Endothelial cell of umbilical vein (primary cell): ENCODE data around the gene ZNF329. TPM values are rescaled to one million over a fixed set of nuclear protein-coding genes. Genes with fewer than 3 reads are reported as not detected.

Experiments used
- BruUV-seq: library from RNA; stranded (reverse); fragments of 400-500 nt; replicated peaks from 2 replicates; lab custom pipeline; 2021; lab: Mats Ljungman, UMichigan
- CTCF ChIA-PET: fragments of 300-600, 350-600 bp; sonication (Branson Sonifier 250); formaldehyde crosslinking; loops from one replicate; lab custom pipeline; 2021; ENCODE audit warnings: antibody characterized with exemption, inconsistent platforms; lab: Charles Lee
- POLR2A ChIA-PET: fragments of 300-600, 350-600 bp; sonication (Branson Sonifier 250); formaldehyde crosslinking; loops from one replicate; lab custom pipeline; 2021; ENCODE audit warnings: antibody characterized with exemption, inconsistent platforms; lab: Charles Lee
- DNase-seq: peaks from one replicate; pipeline ENCODE4 v3.0.0-alpha.2; 2011; ENCODE audit warnings: low read depth, low spot score
- FAIRE-seq: peaks from 2 replicates; lab custom pipeline; 2011; peaks lifted over from hg19 to GRCh38; lab: Jason Lieb, UNC
- H2AFZ ChIP-seq: 2 replicates; pipeline ENCODE4 v1.6.0; 2012; ENCODE audit warnings: low read depth, low read length, control low read depth, inconsistent platforms
- H3K27ac ChIP-seq: 2 replicates; pipeline ENCODE4 v1.5.1; 2011; ENCODE audit warnings: low read depth, mild to moderate bottlenecking, control low read depth, low read length, moderate library complexity; ENCODE audit not compliant: insufficient read depth
- H3K27me3 ChIP-seq, 2 experiments: 2 replicates each; pipeline versions ENCODE4 v1.6.0 to v1.6.1; 2011; ENCODE audit warnings: low read length in 2 of 2, mixed read lengths in 1 of 2; ENCODE audit not compliant: control insufficient read depth in 2 of 2, insufficient read depth in 2 of 2
- H3K36me3 ChIP-seq, 2 experiments: 2 replicates in 1 of 2; 3 replicates in 1 of 2; pipeline ENCODE4 v1.5.1; 2011; ENCODE audit warnings: low read length in 2 of 2, mild to moderate bottlenecking in 1 of 2, moderate library complexity in 1 of 2; ENCODE audit not compliant: control insufficient read depth in 2 of 2, insufficient read depth in 2 of 2; ENCODE audit errors: extremely low read depth in 1 of 2
- H3K4me1 ChIP-seq: 3 replicates; pipeline ENCODE4 v1.5.1; 2011; ENCODE audit warnings: mild to moderate bottlenecking, low read length; ENCODE audit not compliant: control insufficient read depth, insufficient read depth; ENCODE audit errors: extremely low read depth
- H3K4me2 ChIP-seq: 2 replicates; pipeline ENCODE4 v1.6.1; 2011; ENCODE audit warnings: low read length, control low read depth, mixed read lengths; ENCODE audit not compliant: insufficient read depth
- H3K4me3 ChIP-seq, 3 experiments: fragments of 200-600 bp in 1 of 3; sonication (generic), shearing (Covaris generic) in 1 of 3; replicated peaks in 1 of 3; 2 replicates each; pipeline ENCODE4 v1.5.1; 2011 to 2016; ENCODE audit warnings: control low read depth in 3 of 3, low read length in 3 of 3, mild to moderate bottlenecking in 2 of 3, inconsistent platforms in 1 of 3, low read depth in 1 of 3, moderate library complexity in 1 of 3; ENCODE audit not compliant: insufficient read depth in 1 of 3
- H3K79me2 ChIP-seq: 2 replicates; pipeline ENCODE4 v1.6.0; 2012; ENCODE audit warnings: low read length, inconsistent platforms; ENCODE audit not compliant: control insufficient read depth, insufficient read depth
- H3K9ac ChIP-seq: replicated peaks from 2 replicates; pipeline ENCODE3; 2011; ENCODE audit warnings: low read length, control low read depth; ENCODE audit not compliant: insufficient read depth; ENCODE audit errors: extremely low read depth
- H3K9me1 ChIP-seq: replicated peaks from 3 replicates; pipeline ENCODE4 v1.6.0; 2011; ENCODE audit warnings: mild to moderate bottlenecking, low read length; ENCODE audit not compliant: control insufficient read depth, insufficient read depth; ENCODE audit errors: extremely low read depth
- H3K9me3 ChIP-seq: replicated peaks from 2 replicates; pipeline ENCODE4 v1.5.1; 2012; ENCODE audit warnings: low read length, inconsistent platforms; ENCODE audit not compliant: control insufficient read depth, insufficient read depth
- H4K20me1 ChIP-seq: replicated peaks from 2 replicates; pipeline ENCODE3; 2011; ENCODE audit warnings: mild to moderate bottlenecking, low read length; ENCODE audit not compliant: control insufficient read depth, insufficient read depth; ENCODE audit errors: extremely low read depth
- EZH2 ChIP-seq: IDR thresholded peaks from 2 replicates; pipeline ENCODE4 v1.6.1; 2012; ENCODE audit warnings: borderline replicate concordance, low read depth, mild to moderate bottlenecking, moderate library complexity, low read length, inconsistent platforms; ENCODE audit not compliant: severe bottlenecking
- JUN ChIP-seq: IDR thresholded peaks from 2 replicates; pipeline ENCODE4 v1.6.1; 2011; ENCODE audit warnings: borderline replicate concordance, low read depth; ENCODE audit not compliant: insufficient read length, insufficient read depth
- MYC ChIP-seq: IDR thresholded peaks from one replicate; pipeline ENCODE4 v1.6.1; 2011; ENCODE audit warnings: mild to moderate bottlenecking, low read depth, low read length
- POLR2A ChIP-seq: IDR thresholded peaks from 2 replicates; pipeline ENCODE4 v1.6.1; 2012; ENCODE audit warnings: low read depth, mild to moderate bottlenecking, control low read depth, low read length
- dilution Hi-C: fragments of 300-500 bp; cut with MboI; formaldehyde crosslinking; loops from one replicate; pipeline ENCODE4 v1.15.0; 2019; ENCODE audit warnings: low sequenced_read_pairs; ENCODE audit not compliant: extremely low pct_ligation_motif_present
- intact Hi-C: fragments of 100-400 bp; cut with micrococcal nuclease; formaldehyde crosslinking; loops from one replicate; pipeline ENCODE4 v1.10.0; 2022
- polyA plus RNA-seq, 4 experiments: library from polyadenylated mRNA; depleted of rRNA in 3 of 4; stranded (reverse) in 3 of 4; unstranded in 1 of 4; fragments of >200 nt; gene quantifications; 2 replicates each; pipeline versions ENCODE4 v1.2.1 to v1.2.3, GENCODE V29; 2011 to 2012; ENCODE audit warnings: missing spikeins in 1 of 4
- total RNA-seq: library from RNA; stranded (reverse); gene quantifications from 2 replicates; pipeline ENCODE4 v1.2.3, GENCODE V29; 2021
- TF ChIP-seq, protein P1 (sequence below), 2 donors: IDR thresholded peaks; 1 replicate in 1 of 2; 2 replicates in 1 of 2; pipeline ENCODE4 v1.5.1; 2011; ENCODE audit warnings: low read length in 2 of 2, mild to moderate bottlenecking in 2 of 2, moderate library complexity in 2 of 2, control low read depth in 1 of 2, inconsistent platforms in 1 of 2, low read depth in 1 of 2; ENCODE audit not compliant: insufficient read depth in 1 of 2; ENCODE audit errors: extremely low read depth in 1 of 2

ZNF329 gene
- total and polyA plus RNA-seq, 2 donors (not counting 3 experiments of a cell fraction or from before 2014, with no cell fraction given), result 3.0 to 5.3 TPM

DNA sequence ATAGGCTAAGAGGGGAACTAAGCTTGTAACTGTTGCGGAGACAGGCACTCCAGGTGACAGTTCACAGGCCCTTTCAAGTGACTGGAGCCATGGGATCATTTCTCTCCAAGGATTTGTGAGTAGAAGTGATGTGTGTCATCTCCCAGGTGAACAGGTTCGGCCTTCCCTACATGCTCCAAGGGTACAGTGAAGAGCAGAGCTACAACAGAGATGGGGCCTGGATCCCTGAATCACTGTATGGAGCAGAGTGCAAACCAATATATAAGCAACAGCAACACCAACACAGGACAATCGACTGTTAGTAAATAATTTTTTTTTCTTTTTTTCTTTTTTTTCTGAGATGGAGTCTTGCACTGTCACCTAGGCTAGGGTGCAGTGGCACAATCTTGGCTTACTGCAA lies 67.6 kb downstream of the ZNF329 start:
- no TSS peak for BruUV-seq
- no peaks in the 10 kb centered on the region for H3K4me1 ChIP-seq
- intact Hi-C loops, result no loop called here
- H2AFZ ChIP-seq, result no peak overlapping the region
- CTCF ChIA-PET, result no interaction called here
- no peak overlapping the region for H3K4me3 ChIP-seq
- H4K20me1 ChIP-seq, result no peaks in the 10 kb centered on the region
- no peaks in the 10 kb centered on the region for H3K9me3 ChIP-seq
- POLR2A ChIA-PET, result no interaction called here
- no peak overlapping the region for H3K4me2 ChIP-seq
- DNase-seq (no peak), FAIRE-seq (no peak)
- H3K79me2 ChIP-seq, result no peaks in the 10 kb centered on the region
- no peaks in the 10 kb centered on the region for H3K9me1 ChIP-seq
- no peaks in the 10 kb centered on the region for H3K36me3 ChIP-seq
- H3K27me3 ChIP-seq, result no peaks in the 10 kb centered on the region
- H3K27ac ChIP-seq, result no peak overlapping the region
- TF ChIP-seq MYC, result no peak
- no peak for TF ChIP-seq POLR2A
- no peak for TF ChIP-seq JUN
- TF ChIP-seq, protein P1, sequence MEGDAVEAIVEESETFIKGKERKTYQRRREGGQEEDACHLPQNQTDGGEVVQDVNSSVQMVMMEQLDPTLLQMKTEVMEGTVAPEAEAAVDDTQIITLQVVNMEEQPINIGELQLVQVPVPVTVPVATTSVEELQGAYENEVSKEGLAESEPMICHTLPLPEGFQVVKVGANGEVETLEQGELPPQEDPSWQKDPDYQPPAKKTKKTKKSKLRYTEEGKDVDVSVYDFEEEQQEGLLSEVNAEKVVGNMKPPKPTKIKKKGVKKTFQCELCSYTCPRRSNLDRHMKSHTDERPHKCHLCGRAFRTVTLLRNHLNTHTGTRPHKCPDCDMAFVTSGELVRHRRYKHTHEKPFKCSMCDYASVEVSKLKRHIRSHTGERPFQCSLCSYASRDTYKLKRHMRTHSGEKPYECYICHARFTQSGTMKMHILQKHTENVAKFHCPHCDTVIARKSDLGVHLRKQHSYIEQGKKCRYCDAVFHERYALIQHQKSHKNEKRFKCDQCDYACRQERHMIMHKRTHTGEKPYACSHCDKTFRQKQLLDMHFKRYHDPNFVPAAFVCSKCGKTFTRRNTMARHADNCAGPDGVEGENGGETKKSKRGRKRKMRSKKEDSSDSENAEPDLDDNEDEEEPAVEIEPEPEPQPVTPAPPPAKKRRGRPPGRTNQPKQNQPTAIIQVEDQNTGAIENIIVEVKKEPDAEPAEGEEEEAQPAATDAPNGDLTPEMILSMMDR (IDR thresholded peaks at IDR 0.05; ENCODE audit: extremely low read depth in 1 of 2, insufficient read depth in 1 of 2, low read depth in 1 of 2, low read length in 2 of 2), result no peak
- no peak for TF ChIP-seq EZH2
- dilution Hi-C loops, result no loop called here
- H3K9ac ChIP-seq, result no peak overlapping the region

DNA sequence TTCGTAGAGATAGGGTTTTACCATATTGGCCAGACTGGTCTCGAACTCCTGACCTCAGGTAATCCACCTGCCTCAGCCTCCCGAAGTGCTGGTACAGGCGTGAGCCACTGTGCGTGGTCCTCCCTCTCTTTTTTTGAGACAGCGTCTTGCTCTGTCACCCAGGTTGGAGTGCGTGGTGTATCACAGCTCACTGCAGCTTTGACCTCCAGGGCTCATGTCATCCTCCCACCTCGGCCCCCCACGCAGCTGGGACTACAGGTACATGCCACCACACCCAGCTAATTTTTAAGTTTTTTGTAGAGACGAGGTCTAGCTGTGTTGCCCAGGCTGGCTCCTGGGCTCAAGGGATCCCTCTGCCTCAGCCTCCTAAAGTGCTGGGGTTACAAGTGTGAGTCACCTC lies 70.8 kb downstream of the ZNF329 start:
- no TSS peak for BruUV-seq
- FAIRE-seq (no peak), DNase-seq (no peak)
- Histone ChIP-seq H3K9me3 (no peaks in the 10 kb centered on the region), H2AFZ (no peak overlapping the region), H3K4me2 (no peak overlapping the region), H3K36me3 (no peaks in the 10 kb centered on the region), H3K27ac (no peak overlapping the region), H3K79me2 (no peaks in the 10 kb centered on the region), H3K9me1 (no peaks in the 10 kb centered on the region), H3K27me3 (no peaks in the 10 kb centered on the region), H3K4me3 (no peak overlapping the region), H3K4me1 (no peaks in the 10 kb centered on the region), H4K20me1 (no peaks in the 10 kb centered on the region), H3K9ac (no peak overlapping the region)
- dilution Hi-C loops, result no loop called here
- POLR2A ChIA-PET, result no interaction called here
- CTCF ChIA-PET, result no interaction called here
- intact Hi-C loops, result no loop called here
- no peak for TF ChIP-seq EZH2

Other genes starting within 250 kb of the ZNF329 start
- gene ZNF417, start 234.2 kb downstream of the ZNF329 start, total RNA-seq, result 10.6 and 17.8 TPM in 2 replicates
- gene ZNF417, start 234.2 kb downstream of the ZNF329 start, polyA plus RNA-seq, result 2.1 and 3.1 TPM in 2 replicates
- gene ZNF418, start 215.4 kb downstream of the ZNF329 start, total RNA-seq, result 3.5 and 5.4 TPM in 2 replicates
- 0.97 and 1.7 TPM in 2 replicates for gene ZNF418, start 215.4 kb downstream of the ZNF329 start, polyA plus RNA-seq
- gene ZNF256, start 203.1 kb downstream of the ZNF329 start, total RNA-seq, result 3.7 and 4.0 TPM in 2 replicates
- gene ZNF256, start 203.1 kb downstream of the ZNF329 start, polyA plus RNA-seq, result 1.5 and 1.9 TPM in 2 replicates
- 0.37 and 0.64 TPM in 2 replicates for gene C19orf18, start 176.3 kb downstream of the ZNF329 start, total RNA-seq
- 0.08 TPM in 1 of 2 replicates, not detected in the other for gene C19orf18, start 176.3 kb downstream of the ZNF329 start, polyA plus RNA-seq
- gene ZNF606, start 148.0 kb downstream of the ZNF329 start, total RNA-seq, result 7.8 and 10.8 TPM in 2 replicates
- gene ZNF606, start 148.0 kb downstream of the ZNF329 start, polyA plus RNA-seq, result 4.6 TPM in 2 replicates
- not detected in 2 replicates for gene ZSCAN1, start 116.8 kb downstream of the ZNF329 start, total RNA-seq
- 0.10 TPM in 1 of 2 replicates, not detected in the other for gene ZSCAN1, start 116.8 kb downstream of the ZNF329 start, polyA plus RNA-seq
- 0.14 and 1.2 TPM in 2 replicates for gene ZNF135, start 91.5 kb downstream of the ZNF329 start, total RNA-seq
- gene ZNF135, start 91.5 kb downstream of the ZNF329 start, polyA plus RNA-seq, result 1.5 TPM in 2 replicates
- gene ZSCAN18, start 52.6 kb downstream of the ZNF329 start, total RNA-seq, result 9.4 and 15.8 TPM in 2 replicates
- gene ZSCAN18, start 52.6 kb downstream of the ZNF329 start, polyA plus RNA-seq, result 17.3 and 19.5 TPM in 2 replicates
- 18.3 and 18.8 TPM in 2 replicates for gene ZNF274, start 32.3 kb upstream of the ZNF329 start, total RNA-seq
- 9.1 and 10.1 TPM in 2 replicates for gene ZNF274, start 32.3 kb upstream of the ZNF329 start, polyA plus RNA-seq
- gene ZNF544, start 78.1 kb upstream of the ZNF329 start, total RNA-seq, result 39.3 and 45.4 TPM in 2 replicates
- gene ZNF544, start 78.1 kb upstream of the ZNF329 start, polyA plus RNA-seq, result 33.4 and 36.1 TPM in 2 replicates
- gene ZNF8, start 128.2 kb upstream of the ZNF329 start, total RNA-seq, result 6.3 and 6.8 TPM in 2 replicates
- 3.7 and 4.0 TPM in 2 replicates for gene ZNF8, start 128.2 kb upstream of the ZNF329 start, polyA plus RNA-seq
- gene ERVK3-1, start 154.6 kb upstream of the ZNF329 start, total RNA-seq, result 25.8 and 28.4 TPM in 2 replicates
- gene ERVK3-1, start 154.6 kb upstream of the ZNF329 start, polyA plus RNA-seq, result 25.9 and 29.3 TPM in 2 replicates
- gene ZSCAN22, start 176.2 kb upstream of the ZNF329 start, total RNA-seq, result 3.6 and 3.7 TPM in 2 replicates
- 3.6 and 3.9 TPM in 2 replicates for gene ZSCAN22, start 176.2 kb upstream of the ZNF329 start, polyA plus RNA-seq
- 0.85 and 2.3 TPM in 2 replicates for gene A1BG, start 202.7 kb upstream of the ZNF329 start, total RNA-seq
- 3.7 and 6.2 TPM in 2 replicates for gene A1BG, start 202.7 kb upstream of the ZNF329 start, polyA plus RNA-seq
- gene ZNF497, start 212.0 kb upstream of the ZNF329 start, total RNA-seq, result 0.42 and 1.3 TPM in 2 replicates
- gene ZNF497, start 212.0 kb upstream of the ZNF329 start, polyA plus RNA-seq, result 0.40 and 0.62 TPM in 2 replicates
- gene ZNF837, start 230.2 kb upstream of the ZNF329 start, total RNA-seq, result 1.4 and 1.7 TPM in 2 replicates
- gene ZNF837, start 230.2 kb upstream of the ZNF329 start, polyA plus RNA-seq, result 1.6 and 2.8 TPM in 2 replicates
- 945 and 993 TPM in 2 replicates for gene RPS5, start 236.5 kb upstream of the ZNF329 start, total RNA-seq
- gene RPS5, start 236.5 kb upstream of the ZNF329 start, polyA plus RNA-seq, result 3,430 and 4,008 TPM in 2 replicates
- 0.58 TPM in 1 of 2 replicates, not detected in the other for gene RNF225, start 244.9 kb upstream of the ZNF329 start, total RNA-seq
- not detected in 2 replicates for gene RNF225, start 244.9 kb upstream of the ZNF329 start, polyA plus RNA-seq